Measurements from ENCODE around the gene FUT4. TPM values are rescaled to one million over a fixed set of nuclear protein-coding genes. Genes with fewer than 3 reads are reported as not detected.

The FUT4 gene
- total and polyA plus RNA-seq, 10 of the 15 experiments (the other 5 are each of a cell fraction or from before 2014, with no cell fraction given), result 0.68 to 9.1 (median 2.3) TPM

DNA sequence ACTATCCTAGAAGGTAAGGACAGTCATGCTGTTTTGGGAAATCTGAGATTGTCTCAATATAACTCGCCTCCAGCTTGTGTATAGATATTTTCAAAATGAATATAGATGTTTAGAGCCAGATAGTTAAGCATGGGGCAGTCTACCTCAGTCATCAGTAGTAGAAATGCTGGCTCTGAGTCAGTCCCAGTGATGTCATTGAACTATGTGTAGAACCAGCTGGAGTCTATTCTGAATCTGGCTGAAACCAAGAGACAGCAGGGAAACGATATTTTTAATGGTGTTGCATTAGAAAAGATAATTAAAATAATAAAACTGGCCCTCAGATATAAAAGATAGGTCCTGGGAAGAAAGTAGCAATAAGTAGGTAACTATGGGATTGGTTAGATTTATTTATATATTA lies 49.3 kb downstream of the FUT4 start:
- CTCF ChIA-PET, result interaction anchor here (1.0 to 9.7 kb wide), 7 partner anchors 10 to 88 kb away, joined by 3 to 282 read pairs (median 4); partner anchors contain the start of gene C11orf97
- Histone ChIP-seq H4K20me1 (ENCODE audit: control insufficient read depth, insufficient read depth) (no peaks in the 10 kb centered on the region), H2AFZ (ENCODE audit: control insufficient read depth, low read depth, low read length) (no peak overlapping the region), H3K4me2 (ENCODE audit: control insufficient read depth, insufficient read depth) (no peak overlapping the region), H3K36me3 (ENCODE audit: control insufficient read depth in 2 of 2, insufficient read depth in 2 of 2, low read length in 1 of 2) (no peaks in the 10 kb centered on the region), H3K4me3 (no peak overlapping the region), H3K27ac (ENCODE audit: control insufficient read depth, insufficient read depth) (no peak overlapping the region), H3K9ac (ENCODE audit: control insufficient read depth, insufficient read depth, low read length) (no peak overlapping the region), H3K79me2 (ENCODE audit: control insufficient read depth, insufficient read depth, low read length) (no peaks in the 10 kb centered on the region), H3K4me1 (ENCODE audit: control insufficient read depth, insufficient read depth, low read length) (no peaks in the 10 kb centered on the region), H3K9me3 (replicated peaks; ENCODE audit: control insufficient read depth, insufficient read depth, low read length) (no peaks in the 10 kb centered on the region), H3K27me3 (replicated peaks in 1 of 2; ENCODE audit: control insufficient read depth in 2 of 2, insufficient read depth in 2 of 2, low read length in 1 of 2) (no peaks in the 10 kb centered on the region)
- DNase-seq (ENCODE audit: low read depth, low spot score), result no peak
- no TSS peak for BruUV-seq (replicated peaks)
- peak; percentile 73; the same call in 1 of the 2 replicates for TF ChIP-seq TCF12 (IDR thresholded peaks at IDR 0.05; ENCODE audit: low read depth, low read length)
- peak; percentile 42; the same call in 1 of the 2 replicates for TF ChIP-seq FOXM1 (IDR thresholded peaks at IDR 0.05; ENCODE audit: low read depth, low read length)
- peak; percentile 54; the same call in 1 of the 2 replicates for TF ChIP-seq NFIC (IDR thresholded peaks at IDR 0.05; ENCODE audit: low read depth, low read length)
- TF ChIP-seq, protein P1, sequence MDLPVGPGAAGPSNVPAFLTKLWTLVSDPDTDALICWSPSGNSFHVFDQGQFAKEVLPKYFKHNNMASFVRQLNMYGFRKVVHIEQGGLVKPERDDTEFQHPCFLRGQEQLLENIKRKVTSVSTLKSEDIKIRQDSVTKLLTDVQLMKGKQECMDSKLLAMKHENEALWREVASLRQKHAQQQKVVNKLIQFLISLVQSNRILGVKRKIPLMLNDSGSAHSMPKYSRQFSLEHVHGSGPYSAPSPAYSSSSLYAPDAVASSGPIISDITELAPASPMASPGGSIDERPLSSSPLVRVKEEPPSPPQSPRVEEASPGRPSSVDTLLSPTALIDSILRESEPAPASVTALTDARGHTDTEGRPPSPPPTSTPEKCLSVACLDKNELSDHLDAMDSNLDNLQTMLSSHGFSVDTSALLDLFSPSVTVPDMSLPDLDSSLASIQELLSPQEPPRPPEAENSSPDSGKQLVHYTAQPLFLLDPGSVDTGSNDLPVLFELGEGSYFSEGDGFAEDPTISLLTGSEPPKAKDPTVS (IDR thresholded peaks at IDR 0.05; ENCODE audit: low read depth, low read length), result no peak
- TF ChIP-seq, protein P2, sequence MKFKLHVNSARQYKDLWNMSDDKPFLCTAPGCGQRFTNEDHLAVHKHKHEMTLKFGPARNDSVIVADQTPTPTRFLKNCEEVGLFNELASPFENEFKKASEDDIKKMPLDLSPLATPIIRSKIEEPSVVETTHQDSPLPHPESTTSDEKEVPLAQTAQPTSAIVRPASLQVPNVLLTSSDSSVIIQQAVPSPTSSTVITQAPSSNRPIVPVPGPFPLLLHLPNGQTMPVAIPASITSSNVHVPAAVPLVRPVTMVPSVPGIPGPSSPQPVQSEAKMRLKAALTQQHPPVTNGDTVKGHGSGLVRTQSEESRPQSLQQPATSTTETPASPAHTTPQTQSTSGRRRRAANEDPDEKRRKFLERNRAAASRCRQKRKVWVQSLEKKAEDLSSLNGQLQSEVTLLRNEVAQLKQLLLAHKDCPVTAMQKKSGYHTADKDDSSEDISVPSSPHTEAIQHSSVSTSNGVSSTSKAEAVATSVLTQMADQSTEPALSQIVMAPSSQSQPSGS (IDR thresholded peaks at IDR 0.05; ENCODE audit: low read length), result peak; percentile 75
- TF ChIP-seq CREM (IDR thresholded peaks at IDR 0.05; ENCODE audit: low read depth), result peak; percentile 61
- TF ChIP-seq EED (IDR thresholded peaks at IDR 0.05; ENCODE audit: low read depth), result peak; percentile 33; the same call in 1 of the 2 replicates
- TF ChIP-seq MEF2A (IDR thresholded peaks at IDR 0.05; ENCODE audit: insufficient read depth, low read depth, low read length), result 0 out of 2 replicates have a peak, but pooled peaks have one; percentile 10
- peak in 1 of 2 experiments; percentile 41; a peak in 1 of 4 replicates for TF ChIP-seq EP300 (IDR thresholded peaks at IDR 0.05; ENCODE audit: borderline replicate concordance in 1 of 2, control insufficient read depth in 1 of 2, low read depth in 2 of 2, low read length in 2 of 2)
- TF ChIP-seq BCL11A (IDR thresholded peaks at IDR 0.05; ENCODE audit: low read depth, low read length), result 0 out of 2 replicates have a peak, but pooled peaks have one; percentile 44
- TF ChIP-seq, protein P3, sequence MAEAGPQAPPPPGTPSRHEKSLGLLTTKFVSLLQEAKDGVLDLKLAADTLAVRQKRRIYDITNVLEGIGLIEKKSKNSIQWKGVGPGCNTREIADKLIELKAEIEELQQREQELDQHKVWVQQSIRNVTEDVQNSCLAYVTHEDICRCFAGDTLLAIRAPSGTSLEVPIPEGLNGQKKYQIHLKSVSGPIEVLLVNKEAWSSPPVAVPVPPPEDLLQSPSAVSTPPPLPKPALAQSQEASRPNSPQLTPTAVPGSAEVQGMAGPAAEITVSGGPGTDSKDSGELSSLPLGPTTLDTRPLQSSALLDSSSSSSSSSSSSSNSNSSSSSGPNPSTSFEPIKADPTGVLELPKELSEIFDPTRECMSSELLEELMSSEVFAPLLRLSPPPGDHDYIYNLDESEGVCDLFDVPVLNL (IDR thresholded peaks at IDR 0.05; ENCODE audit: low read depth, low read length), result no peak
- no peak for TF ChIP-seq CREB1 (IDR thresholded peaks at IDR 0.05; ENCODE audit: low read depth)
- TF ChIP-seq JUNB (IDR thresholded peaks at IDR 0.05), result peak; percentile 73
- peak; percentile 59; the same call in 1 of the 2 replicates for TF ChIP-seq MTA2 (IDR thresholded peaks at IDR 0.05; ENCODE audit: low read depth)
- peak; percentile 49; the same call in 1 of the 2 replicates for TF ChIP-seq RUNX3 (IDR thresholded peaks at IDR 0.05; ENCODE audit: low read length)
- TF ChIP-seq FOS (IDR thresholded peaks at IDR 0.05; ENCODE audit: borderline replicate concordance, extremely low read depth, insufficient read length), result no peak
- peak; percentile 86 for TF ChIP-seq ATF7 (IDR thresholded peaks at IDR 0.05; ENCODE audit: low read depth)
- intact Hi-C loops (cut with micrococcal nuclease; ENCODE audit: unreplicated experiment), result no loop called here
- POLR2A ChIA-PET, result interaction anchor here (0.8 to 2.5 kb wide), 3 partner anchors 9 to 45 kb away, joined by 3 to 6 read pairs (median 6); no protein-coding TSS in a partner anchor
- RAD21 ChIA-PET (ENCODE audit: unreplicated experiment), result interaction anchor here (1.0 to 7.5 kb wide), 9 partner anchors 9 to 70 kb away, joined by 3 to 68 read pairs (median 3); no protein-coding TSS in a partner anchor
- SMC1A ChIA-PET (ENCODE audit: uncharacterized antibody, unreplicated experiment), result interaction anchor here (1.0 to 13.6 kb wide), 9 partner anchors 10 to 73 kb away, joined by 3 to 145 read pairs (median 4); partner anchors contain the start of gene FUT4
- in situ Hi-C loops (cut with MboI), result no loop called here
- peak; percentile 82 for ATAC-seq
- FAIRE-seq, result no peak
- 20% methylated on average over 2 of the region's 2 CpGs for WGBS (ENCODE audit: insufficient coverage, insufficient replicate concordance, low lambda C conversion rate, missing lambda C conversion rate)
